MG63 (cell line): Measurements from ENCODE around the gene SIDT2. TPM values are rescaled to one million over a fixed set of nuclear protein-coding genes. Genes with fewer than 3 reads are reported as not detected.
"Not testable (repeated sequence)": the region's sequence is repeated elsewhere in the genome, so short reads cannot be mapped to it uniquely, and the experiment has no call there.

Experiments
- DNase-seq: peaks from one replicate; pipeline ENCODE4 v3.0.0-alpha.2; 2020
- H3K27me3 ChIP-seq: fragments of 250-450 bp; sonication (Bioruptor Pico); 2 replicates; pipeline ENCODE4 v1.5.1; 2020; ENCODE audit warnings: mild to moderate bottlenecking, moderate library complexity
- H3K36me3 ChIP-seq: fragments of 250-450 bp; sonication (Bioruptor Pico); 2 replicates; pipeline ENCODE4 v1.5.1; 2020; ENCODE audit warnings: mild to moderate bottlenecking, moderate library complexity
- H3K4me3 ChIP-seq: fragments of 250-450 bp; sonication (Bioruptor Pico); 2 replicates; pipeline ENCODE4 v1.5.1; 2020; ENCODE audit warnings: mild to moderate bottlenecking, moderate library complexity
- H3K9me3 ChIP-seq: fragments of 250-450 bp; sonication (Bioruptor Pico); 2 replicates; pipeline ENCODE4 v1.5.1; 2020; ENCODE audit warnings: mild to moderate bottlenecking, moderate library complexity
- total RNA-seq: library from RNA; depleted of rRNA; stranded (reverse); fragments of >200 nt; shearing (Covaris generic); gene quantifications from 2 replicates; pipeline ENCODE4 v1.2.3, GENCODE V29; 2014; ENCODE audit warnings: low replicate concordance

Gene SIDT2
- total RNA-seq, 1 experiment from 2014 or later = 2.7 TPM

DNA sequence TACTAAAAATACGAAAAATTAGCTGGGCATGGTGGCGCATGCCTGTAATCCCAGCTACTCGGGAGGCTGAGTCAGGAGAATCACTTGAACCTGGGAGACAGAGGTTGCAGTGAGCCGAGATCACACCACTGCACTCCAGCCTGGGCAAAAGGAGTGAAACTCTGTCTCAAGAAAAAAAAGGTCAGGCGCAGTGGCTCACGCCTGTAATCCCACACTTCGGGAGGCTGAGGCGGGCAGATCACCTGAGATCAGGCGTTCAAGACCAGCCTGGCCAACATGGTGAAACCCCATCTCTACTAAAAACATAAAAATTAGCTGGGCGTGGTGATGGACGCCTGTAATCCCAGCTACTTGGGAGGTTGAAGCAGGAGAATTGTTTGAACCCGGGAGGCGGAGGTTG, 4.6 kb downstream of the SIDT2 start:
- DNase-seq, H3K27me3 ChIP-seq: not testable (repeated sequence)

DNA sequence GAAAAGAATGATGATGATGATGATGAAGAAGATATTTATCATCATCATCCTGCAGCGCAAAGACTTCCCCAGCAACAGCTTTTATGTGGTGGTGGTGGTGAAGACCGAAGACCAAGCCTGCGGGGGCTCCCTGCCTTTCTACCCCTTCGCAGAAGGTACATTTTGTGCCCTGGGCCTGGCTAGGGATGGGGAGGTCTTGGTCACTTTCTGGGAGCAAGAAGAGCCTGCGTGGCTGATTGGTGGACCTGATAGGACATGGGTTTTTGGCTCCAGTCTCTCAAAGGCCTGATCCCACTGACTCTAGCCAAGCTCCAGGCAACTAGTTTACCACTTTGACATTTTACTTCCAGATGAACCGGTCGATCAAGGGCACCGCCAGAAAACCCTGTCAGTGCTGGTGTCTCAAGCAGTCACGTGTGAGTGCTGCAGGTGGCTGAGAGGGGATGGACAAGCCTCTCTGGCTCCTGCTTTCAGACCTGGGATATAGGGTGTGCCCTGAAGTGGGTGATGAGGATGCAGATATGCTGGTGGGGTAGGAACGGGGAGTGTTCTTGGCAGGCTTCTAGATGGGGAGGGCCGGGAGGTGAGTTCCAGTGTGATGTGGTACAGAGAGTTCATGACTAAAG, 5.3 kb downstream of the SIDT2 start:
- H3K4me3 ChIP-seq = no peak overlapping the region
- no peak for DNase-seq
- no peaks in the 10 kb centered on the region for H3K36me3 ChIP-seq
- no peaks in the 10 kb centered on the region for H3K9me3 ChIP-seq
- H3K27me3 ChIP-seq = no peaks in the 10 kb centered on the region

More for the DNA sequence above, 4.6 kb downstream of the SIDT2 start:
- H3K4me3 ChIP-seq, H3K36me3 ChIP-seq, H3K9me3 ChIP-seq: not testable (repeated sequence)

DNA sequence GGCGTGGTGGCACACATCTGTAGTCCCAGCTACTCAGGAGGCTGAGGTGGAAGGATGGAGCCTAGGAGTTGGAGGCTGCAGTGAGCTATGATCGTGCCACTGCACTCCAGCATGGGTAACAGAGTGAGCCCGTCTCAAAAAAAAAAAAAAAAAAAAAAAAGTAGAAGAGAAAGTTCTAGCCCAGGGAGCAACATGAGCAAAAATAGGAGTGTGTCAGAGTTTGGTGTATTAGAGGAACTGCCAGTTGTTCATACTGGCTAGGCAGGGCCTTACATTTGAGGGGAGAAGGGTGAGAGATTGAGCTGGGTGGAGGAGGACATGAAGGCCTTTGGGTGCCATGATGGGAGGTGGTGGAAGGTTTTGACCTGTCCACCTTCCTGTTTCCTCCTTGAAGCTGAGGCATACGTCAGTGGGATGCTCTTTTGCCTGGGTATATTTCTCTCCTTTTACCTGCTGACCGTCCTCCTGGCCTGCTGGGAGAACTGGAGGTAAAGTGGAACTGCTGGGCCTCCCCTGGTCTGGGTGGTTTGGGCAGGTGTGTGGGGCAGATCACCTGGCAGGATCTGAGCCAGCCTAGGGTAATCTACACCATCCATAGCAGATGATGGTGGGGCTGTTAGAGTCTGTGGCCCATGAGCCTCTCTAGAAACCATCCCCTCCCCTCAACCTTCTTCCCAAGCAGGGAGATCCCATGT, 7.3 kb downstream of the SIDT2 start:
- H3K36me3 ChIP-seq = no peaks in the 10 kb centered on the region
- DNase-seq = no peak

DNA sequence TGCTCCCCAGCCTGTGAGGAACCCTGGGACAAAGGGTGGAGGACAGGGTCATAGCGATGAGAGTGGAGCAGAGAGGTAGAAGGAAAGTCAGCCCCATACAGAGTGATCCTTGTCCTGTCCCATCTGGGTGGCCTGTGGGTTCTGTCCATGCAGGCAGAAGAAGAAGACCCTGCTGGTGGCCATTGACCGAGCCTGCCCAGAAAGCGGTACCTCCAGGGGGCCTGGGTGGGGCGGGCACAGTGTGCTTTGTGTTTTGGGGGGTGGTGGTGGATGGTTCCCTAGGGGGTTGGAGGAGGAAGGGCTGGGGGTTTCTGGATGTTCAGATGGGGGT, 7.9 kb downstream of the SIDT2 start:
- no peaks in the 10 kb centered on the region for H3K36me3 ChIP-seq
- H3K27me3 ChIP-seq = no peaks in the 10 kb centered on the region

More for the DNA sequence above, 7.3 kb downstream of the SIDT2 start:
- Histone ChIP-seq H3K27me3 (no peaks in the 10 kb centered on the region), H3K4me3 (no peak overlapping the region), H3K9me3 (no peaks in the 10 kb centered on the region)

DNA sequence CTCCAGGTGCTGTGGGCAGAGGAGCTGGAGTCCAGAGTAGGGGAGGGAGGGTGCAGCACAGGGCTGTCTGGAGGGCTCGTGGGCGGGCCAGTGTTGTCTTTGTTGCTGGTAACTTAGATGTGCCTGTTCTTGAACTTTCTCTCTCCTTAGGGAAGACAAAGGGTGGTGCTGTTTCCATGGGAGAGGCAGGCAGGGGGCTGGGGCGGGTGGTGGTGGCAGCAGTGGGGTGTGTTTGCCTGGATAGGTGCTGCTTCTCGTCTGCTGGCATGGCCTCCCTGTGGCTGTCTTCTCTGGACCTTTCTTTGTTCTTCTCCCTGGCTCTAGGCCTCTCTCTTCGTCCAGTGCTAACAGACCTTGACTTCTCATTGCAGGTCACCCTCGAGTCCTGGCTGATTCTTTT, 8.5 kb downstream of the SIDT2 start:
- DNase-seq = no peak
- no peak overlapping the region for H3K4me3 ChIP-seq
- H3K36me3 ChIP-seq = no peaks in the 10 kb centered on the region
- no peaks in the 10 kb centered on the region for H3K9me3 ChIP-seq
- no peaks in the 10 kb centered on the region for H3K27me3 ChIP-seq

More for the DNA sequence above, 7.9 kb downstream of the SIDT2 start:
- H3K4me3 ChIP-seq = no peak overlapping the region
- no peak for DNase-seq
- H3K9me3 ChIP-seq = no peaks in the 10 kb centered on the region

DNA sequence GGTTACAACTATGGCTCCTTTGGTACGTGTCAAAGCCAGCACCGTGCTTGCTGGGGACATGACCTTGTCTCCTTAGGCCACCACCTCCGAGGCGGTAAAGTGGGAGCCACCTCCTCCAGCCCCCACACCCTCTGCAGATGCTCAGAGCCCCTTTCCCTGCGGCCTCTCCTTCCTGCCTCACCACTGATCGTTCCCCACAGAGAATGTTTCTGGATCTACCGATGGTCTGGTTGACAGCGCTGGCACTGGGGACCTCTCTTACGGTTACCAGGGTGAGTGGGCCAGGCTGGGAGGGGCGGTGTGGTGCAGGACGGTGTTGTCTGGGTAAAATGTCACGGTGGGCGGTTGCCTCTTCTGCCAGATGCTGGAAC, 8.9 kb downstream of the SIDT2 start:
- no peak for DNase-seq
- Histone ChIP-seq H3K9me3 (no peaks in the 10 kb centered on the region), H3K36me3 (no peaks in the 10 kb centered on the region), H3K27me3 (no peaks in the 10 kb centered on the region), H3K4me3 (no peak overlapping the region)

DNA sequence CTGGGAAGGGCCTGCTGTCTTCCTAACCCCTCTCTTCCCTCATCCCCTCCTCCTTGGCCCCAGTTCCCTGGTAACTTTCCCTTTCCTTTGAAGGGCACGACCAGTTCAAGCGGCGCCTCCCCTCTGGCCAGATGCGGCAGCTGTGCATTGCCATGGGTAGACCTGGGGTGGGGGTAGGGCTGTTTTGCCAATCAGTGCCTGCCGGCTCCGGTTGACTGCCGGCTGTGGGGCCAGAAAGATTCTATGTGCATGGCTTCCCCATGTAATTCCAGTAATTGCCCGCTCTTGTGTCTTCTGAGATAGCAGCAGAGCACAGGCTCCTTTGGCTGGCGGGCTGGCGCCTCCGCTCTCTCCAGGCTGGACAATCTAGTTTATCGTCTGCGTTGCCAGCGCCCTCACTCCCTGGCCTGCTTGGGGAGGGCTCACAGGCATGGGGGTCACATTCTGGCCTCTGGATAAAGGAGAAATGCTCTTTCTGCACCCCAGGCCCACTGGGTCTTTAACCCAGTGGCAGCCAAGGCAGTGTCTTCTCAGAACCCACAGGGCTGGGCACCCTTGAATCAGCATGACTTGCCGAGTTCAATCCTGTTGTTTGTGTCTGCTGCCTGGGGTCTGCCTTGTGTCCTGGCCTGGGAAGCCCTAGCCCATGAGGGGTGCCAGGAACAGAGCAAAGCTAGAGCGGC, 9.4 kb downstream of the SIDT2 start:
- H3K36me3 ChIP-seq = no peaks in the 10 kb centered on the region; the same call in 1 of the 2 replicates
- H3K27me3 ChIP-seq = no peaks in the 10 kb centered on the region
- no peak for DNase-seq
- no peak overlapping the region for H3K4me3 ChIP-seq
- H3K9me3 ChIP-seq = no peaks in the 10 kb centered on the region

DNA sequence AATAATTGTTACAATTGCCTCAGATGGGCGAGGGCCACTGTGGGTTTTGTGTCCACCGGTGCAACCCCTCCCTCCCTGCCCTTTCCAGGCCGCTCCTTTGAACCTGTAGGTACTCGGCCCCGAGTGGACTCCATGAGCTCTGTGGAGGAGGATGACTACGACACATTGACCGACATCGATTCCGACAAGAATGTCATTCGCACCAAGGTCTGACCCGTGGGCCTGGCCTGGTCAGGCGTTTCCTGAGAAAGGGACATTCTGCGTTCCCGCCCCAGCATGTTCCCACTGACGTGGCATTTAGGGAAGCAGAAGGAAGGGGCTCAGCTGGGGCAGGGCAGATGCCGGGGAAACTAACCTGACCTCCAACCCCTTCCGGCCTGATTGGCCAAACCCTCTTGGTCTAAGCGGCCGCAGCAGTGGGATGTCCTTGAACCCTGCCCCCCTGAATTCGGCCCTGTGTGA, 10.1 kb downstream of the SIDT2 start:
- no peaks in the 10 kb centered on the region for H3K27me3 ChIP-seq
- no peak overlapping the region for H3K4me3 ChIP-seq
- no peaks in the 10 kb centered on the region for H3K9me3 ChIP-seq
- DNase-seq = no peak
- H3K36me3 ChIP-seq = no peaks in the 10 kb centered on the region; the same call in 1 of the 2 replicates

DNA sequence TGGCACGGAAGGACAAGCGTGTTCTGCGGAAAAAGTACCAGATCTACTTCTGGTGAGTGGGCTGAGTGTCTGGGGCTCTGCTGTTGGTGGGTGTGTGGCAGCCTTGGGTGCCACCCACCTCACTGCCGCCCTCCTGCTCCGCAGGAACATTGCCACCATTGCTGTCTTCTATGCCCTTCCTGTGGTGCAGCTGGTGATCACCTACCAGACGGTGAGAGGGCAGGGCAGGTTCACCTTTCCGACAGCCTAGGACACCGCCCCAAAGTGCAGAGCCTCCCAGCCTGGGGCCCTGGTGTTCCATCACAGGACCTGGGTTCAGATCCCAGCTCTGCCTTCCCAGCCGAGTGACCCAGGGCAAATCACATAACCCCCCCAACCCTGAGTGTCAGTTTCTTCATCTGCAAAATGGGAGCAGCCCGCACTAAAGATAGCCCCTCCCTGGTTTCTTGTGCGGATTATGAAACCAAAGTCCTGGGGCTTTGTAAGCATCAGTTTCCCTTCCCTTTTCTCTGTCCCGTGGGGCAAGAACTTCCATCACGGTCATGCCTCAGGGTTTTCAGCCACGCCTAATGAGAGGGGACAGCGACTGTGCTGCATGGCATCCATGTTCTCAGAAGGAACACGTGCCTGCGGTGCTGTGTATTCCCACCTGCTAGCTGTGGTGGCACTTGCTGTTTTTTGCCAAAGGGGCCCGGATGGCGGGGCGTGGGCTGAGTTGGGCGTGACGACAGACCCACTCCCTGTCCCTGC, 10.8 kb downstream of the SIDT2 start:
- no peaks in the 10 kb centered on the region; the same call in 1 of the 2 replicates for H3K36me3 ChIP-seq
- H3K4me3 ChIP-seq = no peak overlapping the region
- H3K9me3 ChIP-seq = no peaks in the 10 kb centered on the region
- H3K27me3 ChIP-seq = no peaks in the 10 kb centered on the region
- DNase-seq = no peak

DNA sequence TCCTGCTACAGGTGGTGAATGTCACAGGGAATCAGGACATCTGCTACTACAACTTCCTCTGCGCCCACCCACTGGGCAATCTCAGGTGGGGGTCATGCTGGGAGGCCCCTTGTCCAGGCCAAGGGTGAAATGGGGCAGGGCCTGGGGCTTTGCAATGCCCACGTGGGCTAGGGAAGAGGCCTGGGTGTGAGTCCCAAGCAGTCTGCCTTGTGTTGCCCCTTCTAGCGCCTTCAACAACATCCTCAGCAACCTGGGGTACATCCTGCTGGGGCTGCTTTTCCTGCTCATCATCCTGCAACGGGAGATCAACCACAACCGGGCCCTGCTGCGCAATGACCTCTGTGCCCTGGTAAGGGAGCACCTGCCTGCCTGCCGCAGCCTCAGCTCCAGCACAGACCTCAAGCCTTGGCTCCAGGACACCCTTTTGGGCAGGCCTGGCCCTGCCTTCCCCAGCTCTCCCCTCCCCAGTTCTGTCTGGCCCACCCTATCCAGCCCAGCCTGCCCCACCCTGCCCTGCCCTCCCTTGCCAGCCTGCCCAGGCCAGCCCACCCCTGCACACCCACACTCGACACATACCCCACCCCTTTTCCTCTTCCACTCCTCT, 11.5 kb downstream of the SIDT2 start:
- no peaks in the 10 kb centered on the region for H3K27me3 ChIP-seq
- DNase-seq = no peak
- H3K9me3 ChIP-seq = no peaks in the 10 kb centered on the region
- no peaks in the 10 kb centered on the region; the same call in 1 of the 2 replicates for H3K36me3 ChIP-seq
- no peak overlapping the region for H3K4me3 ChIP-seq

DNA sequence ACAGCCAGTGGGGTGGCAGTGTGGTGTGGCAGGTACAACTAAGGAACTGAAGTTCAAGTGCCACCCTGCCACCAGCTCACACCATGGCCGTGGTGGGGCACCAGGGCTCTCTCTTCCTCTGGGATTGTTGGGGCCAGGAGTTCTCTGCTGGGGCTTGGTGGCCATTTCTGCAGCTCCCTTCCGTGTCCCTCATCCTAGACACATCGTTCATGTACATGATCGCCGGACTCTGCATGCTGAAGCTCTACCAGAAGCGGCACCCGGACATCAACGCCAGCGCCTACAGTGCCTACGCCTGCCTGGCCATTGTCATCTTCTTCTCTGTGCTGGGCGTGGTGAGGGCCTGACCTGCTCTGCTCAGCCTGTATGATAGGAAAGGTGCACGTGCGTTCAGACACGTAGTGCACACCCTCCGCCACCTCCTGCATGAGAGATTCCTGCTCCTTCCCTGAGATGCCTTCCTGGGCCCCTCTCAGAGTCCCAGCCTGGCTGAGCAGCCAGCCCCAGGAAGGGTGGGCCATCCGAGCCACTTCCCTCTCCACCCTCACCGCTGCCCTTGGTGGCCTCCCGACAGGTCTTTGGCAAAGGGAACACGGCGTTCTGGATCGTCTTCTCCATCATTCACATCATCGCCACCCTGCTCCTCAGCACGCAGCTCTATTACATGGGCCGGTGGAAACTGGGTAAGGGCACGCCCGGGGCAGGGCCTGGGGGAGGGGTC, 13.3 kb downstream of the SIDT2 start:
- Histone ChIP-seq H3K9me3 (no peaks in the 10 kb centered on the region), H3K36me3 (no peaks in the 10 kb centered on the region; the same call in 1 of the 2 replicates), H3K4me3 (no peak overlapping the region), H3K27me3 (no peaks in the 10 kb centered on the region)
- DNase-seq = no peak

DNA sequence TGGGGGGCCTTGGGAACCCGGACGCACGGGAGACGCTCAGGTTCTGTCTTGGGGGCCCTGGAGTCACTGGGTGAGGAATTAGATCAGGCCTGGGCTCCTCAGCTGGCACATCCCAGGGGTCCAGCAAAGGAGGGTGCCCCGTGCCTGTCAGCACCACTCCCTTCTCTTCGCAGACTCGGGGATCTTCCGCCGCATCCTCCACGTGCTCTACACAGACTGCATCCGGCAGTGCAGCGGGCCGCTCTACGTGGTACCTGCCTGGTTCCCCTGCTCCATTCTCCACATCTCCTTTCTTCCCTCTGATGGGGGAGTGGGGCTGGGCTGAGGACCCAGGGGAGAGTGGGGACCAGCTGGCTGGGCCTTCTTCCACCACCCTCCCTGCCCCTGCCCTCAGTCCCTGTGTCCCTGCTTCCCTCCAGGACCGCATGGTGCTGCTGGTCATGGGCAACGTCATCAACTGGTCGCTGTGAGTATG, 13.9 kb downstream of the SIDT2 start:
- no peak for DNase-seq
- Histone ChIP-seq H3K36me3 (no peaks in the 10 kb centered on the region; the same call in 1 of the 2 replicates), H3K27me3 (no peaks in the 10 kb centered on the region), H3K4me3 (no peak overlapping the region), H3K9me3 (no peaks in the 10 kb centered on the region)

DNA sequence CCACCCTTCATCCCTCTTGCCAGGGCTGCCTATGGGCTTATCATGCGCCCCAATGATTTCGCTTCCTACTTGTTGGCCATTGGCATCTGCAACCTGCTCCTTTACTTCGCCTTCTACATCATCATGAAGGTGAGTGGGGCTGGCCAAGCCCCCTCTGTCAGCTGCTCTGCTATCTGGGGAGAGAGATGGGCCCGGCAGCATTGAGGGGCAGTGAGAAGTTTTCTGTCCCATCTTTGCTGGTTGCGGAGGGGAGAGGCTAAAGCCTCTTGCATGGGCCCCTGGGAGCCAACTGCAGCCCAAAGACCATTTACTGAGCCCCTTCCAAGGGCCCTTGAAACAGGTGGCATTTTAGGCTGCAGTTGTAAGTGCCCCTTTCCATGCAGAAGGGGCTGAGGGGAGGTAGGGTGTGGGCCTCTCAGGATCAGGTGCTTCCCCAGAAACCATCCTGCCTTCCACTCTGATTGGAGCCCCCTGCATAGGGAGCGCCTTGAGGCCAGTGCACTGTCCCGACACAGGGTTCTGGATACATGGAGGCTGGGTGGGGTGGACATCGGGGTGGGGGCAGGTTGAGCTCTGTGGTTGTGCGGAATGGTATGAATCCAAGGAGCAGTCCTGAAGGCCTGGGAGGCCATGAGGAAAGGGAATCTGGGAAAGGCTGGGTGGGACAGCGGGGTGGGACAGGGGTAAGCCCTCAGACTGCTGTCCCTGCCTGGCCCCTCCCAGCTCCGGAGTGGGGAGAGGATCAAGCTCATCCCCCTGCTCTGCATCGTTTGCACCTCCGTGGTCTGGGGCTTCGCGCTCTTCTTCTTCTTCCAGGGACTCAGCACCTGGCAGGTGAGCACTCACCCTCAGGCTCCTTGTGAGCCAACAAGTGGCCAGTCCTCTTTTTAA, 14.8 kb downstream of the SIDT2 start:
- H3K9me3 ChIP-seq = no peaks in the 10 kb centered on the region
- no peaks in the 10 kb centered on the region; the same call in 1 of the 2 replicates for H3K36me3 ChIP-seq
- H3K4me3 ChIP-seq = no peak overlapping the region
- no peak for DNase-seq
- H3K27me3 ChIP-seq = no peaks in the 10 kb centered on the region

DNA sequence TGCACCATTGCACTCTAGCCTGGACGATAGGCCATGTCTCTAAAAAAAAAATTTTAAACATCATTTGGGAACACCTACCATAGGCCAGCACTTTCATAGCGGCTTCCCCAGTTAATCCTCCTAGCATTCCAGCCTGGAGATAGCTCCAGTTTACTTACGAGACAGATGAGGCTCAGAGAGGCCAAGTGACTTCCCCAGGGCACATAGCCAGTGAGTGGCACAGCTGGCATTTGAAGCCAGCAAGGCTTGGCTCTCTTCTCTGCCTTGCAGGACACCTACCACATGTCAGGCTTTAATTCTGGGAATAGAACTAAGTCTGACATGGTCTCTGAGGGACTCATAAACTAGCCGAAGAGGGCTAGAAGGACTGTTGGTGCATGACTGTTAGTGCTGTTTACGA, 15.7 kb downstream of the SIDT2 start:
- H3K4me3 ChIP-seq = no peak overlapping the region
- H3K36me3 ChIP-seq = no peaks in the 10 kb centered on the region; the same call in 1 of the 2 replicates
- no peaks in the 10 kb centered on the region for H3K27me3 ChIP-seq
- no peak for DNase-seq
- no peaks in the 10 kb centered on the region for H3K9me3 ChIP-seq

DNA sequence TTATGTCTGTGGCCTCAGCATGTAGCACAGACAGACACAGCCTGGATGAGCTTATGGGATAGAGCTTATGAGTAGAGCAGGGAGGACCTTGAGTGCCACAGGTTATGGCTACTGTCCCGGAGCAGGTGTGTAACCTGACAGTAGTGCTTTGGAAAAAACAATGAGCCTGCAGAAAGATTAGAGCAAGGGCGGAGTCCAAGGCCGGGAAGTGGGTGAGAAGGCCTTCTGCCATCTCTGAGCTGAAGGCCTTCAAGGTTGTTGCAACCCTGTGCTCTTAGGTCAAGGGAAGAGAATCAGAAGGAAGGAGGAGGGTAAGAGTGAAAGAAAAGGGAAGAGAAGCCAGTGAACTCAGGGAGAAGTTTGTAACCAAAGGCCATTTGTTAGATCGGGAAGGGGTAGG, 16.7 kb downstream of the SIDT2 start:
- Histone ChIP-seq H3K9me3 (no peaks in the 10 kb centered on the region), H3K4me3 (no peak overlapping the region), H3K36me3 (no peaks in the 10 kb centered on the region; the same call in 1 of the 2 replicates), H3K27me3 (no peaks in the 10 kb centered on the region)
- DNase-seq = no peak
